Liver (tissue), 3 donors: ENCODE data around the gene GMDS.

Experiments
- ATF3 ChIP-seq: IDR thresholded peaks from 2 replicates; pipeline ENCODE4 v1.6.1; 2016; ENCODE audit warnings: antibody characterized with exemption
- EGR1 ChIP-seq, 2 donors: IDR thresholded peaks; 2 replicates each; pipeline ENCODE4 v1.6.1; 2016 to 2018; ENCODE audit warnings: antibody characterized with exemption in 2 of 2, low read depth in 2 of 2
- FOXA1 ChIP-seq: IDR thresholded peaks from 2 replicates; pipeline ENCODE4 v1.6.1; 2016; ENCODE audit warnings: antibody characterized with exemption
- GABPA ChIP-seq, 2 donors: IDR thresholded peaks in 1 of 2; conservative IDR thresholded peaks in 1 of 2; 2 replicates each; pipeline ENCODE4 v1.6.1; 2016; ENCODE audit warnings: antibody characterized with exemption in 2 of 2, mild to moderate bottlenecking in 1 of 2, moderate library complexity in 1 of 2
- HNF4A ChIP-seq, 2 donors: conservative IDR thresholded peaks; 2 replicates each; pipeline ENCODE4 v1.6.1; 2016; ENCODE audit warnings: antibody characterized with exemption in 2 of 2, mild to moderate bottlenecking in 2 of 2
- JUND ChIP-seq, 2 donors: IDR thresholded peaks; 2 replicates each; pipeline ENCODE4 v1.6.1; 2016; ENCODE audit warnings: antibody characterized with exemption in 2 of 2
- RXRA ChIP-seq, 2 donors: IDR thresholded peaks; 2 replicates each; pipeline ENCODE4 v1.6.1; 2017 to 2018; ENCODE audit warnings: antibody characterized with exemption in 2 of 2, mild to moderate bottlenecking in 1 of 2
- SP1 ChIP-seq: IDR thresholded peaks from 2 replicates; pipeline ENCODE4 v1.6.1; 2018; ENCODE audit warnings: antibody characterized with exemption, mild to moderate bottlenecking
- TAF1 ChIP-seq: conservative IDR thresholded peaks from 2 replicates; pipeline ENCODE4 v1.6.1; 2016; ENCODE audit warnings: antibody characterized with exemption, mild to moderate bottlenecking
- YY1 ChIP-seq: IDR thresholded peaks from 2 replicates; pipeline ENCODE4 v1.6.1; 2016; ENCODE audit warnings: antibody characterized with exemption, mild to moderate bottlenecking
- TF ChIP-seq, protein P1 (sequence below): fragments of 150-350 bp; IDR thresholded peaks from 2 replicates; pipeline ENCODE4 v1.5.1; 2017; ENCODE audit warnings: improper control_type of control experiment, low read depth, low read length; ENCODE audit not compliant: missing input control
- TF ChIP-seq, protein P2 (sequence below): IDR thresholded peaks from 2 replicates; pipeline ENCODE4 v1.6.1; 2016; ENCODE audit warnings: antibody characterized with exemption
- TF ChIP-seq, protein P3 (sequence below): IDR thresholded peaks from 2 replicates; pipeline ENCODE4 v1.6.1; 2016; ENCODE audit warnings: antibody characterized with exemption, mild to moderate bottlenecking
- donor health status: healthy.
- donor health status: healthy.

- TF ChIP-seq, protein P1, sequence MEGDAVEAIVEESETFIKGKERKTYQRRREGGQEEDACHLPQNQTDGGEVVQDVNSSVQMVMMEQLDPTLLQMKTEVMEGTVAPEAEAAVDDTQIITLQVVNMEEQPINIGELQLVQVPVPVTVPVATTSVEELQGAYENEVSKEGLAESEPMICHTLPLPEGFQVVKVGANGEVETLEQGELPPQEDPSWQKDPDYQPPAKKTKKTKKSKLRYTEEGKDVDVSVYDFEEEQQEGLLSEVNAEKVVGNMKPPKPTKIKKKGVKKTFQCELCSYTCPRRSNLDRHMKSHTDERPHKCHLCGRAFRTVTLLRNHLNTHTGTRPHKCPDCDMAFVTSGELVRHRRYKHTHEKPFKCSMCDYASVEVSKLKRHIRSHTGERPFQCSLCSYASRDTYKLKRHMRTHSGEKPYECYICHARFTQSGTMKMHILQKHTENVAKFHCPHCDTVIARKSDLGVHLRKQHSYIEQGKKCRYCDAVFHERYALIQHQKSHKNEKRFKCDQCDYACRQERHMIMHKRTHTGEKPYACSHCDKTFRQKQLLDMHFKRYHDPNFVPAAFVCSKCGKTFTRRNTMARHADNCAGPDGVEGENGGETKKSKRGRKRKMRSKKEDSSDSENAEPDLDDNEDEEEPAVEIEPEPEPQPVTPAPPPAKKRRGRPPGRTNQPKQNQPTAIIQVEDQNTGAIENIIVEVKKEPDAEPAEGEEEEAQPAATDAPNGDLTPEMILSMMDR: no peak
- TF ChIP-seq, protein P2, sequence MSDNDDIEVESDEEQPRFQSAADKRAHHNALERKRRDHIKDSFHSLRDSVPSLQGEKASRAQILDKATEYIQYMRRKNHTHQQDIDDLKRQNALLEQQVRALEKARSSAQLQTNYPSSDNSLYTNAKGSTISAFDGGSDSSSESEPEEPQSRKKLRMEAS: no peak
- TF ChIP-seq SP1 (no peak), FOXA1 (no peak), TAF1 (no peak), JUND (IDR thresholded peaks at IDR 0.05) (no peak), HNF4A (conservative IDR thresholded peaks at IDR 0.05) (no peak), ATF3 (no peak), EGR1 (IDR thresholded peaks at IDR 0.05; ENCODE audit: low read depth in 2 of 2) (no peak), RXRA (IDR thresholded peaks at IDR 0.05) (no peak), YY1 (no peak), GABPA (IDR thresholded peaks at IDR 0.05 in 1 of 2, conservative IDR thresholded peaks at IDR 0.05 in 1 of 2) (no peak)
- TF ChIP-seq, protein P3, sequence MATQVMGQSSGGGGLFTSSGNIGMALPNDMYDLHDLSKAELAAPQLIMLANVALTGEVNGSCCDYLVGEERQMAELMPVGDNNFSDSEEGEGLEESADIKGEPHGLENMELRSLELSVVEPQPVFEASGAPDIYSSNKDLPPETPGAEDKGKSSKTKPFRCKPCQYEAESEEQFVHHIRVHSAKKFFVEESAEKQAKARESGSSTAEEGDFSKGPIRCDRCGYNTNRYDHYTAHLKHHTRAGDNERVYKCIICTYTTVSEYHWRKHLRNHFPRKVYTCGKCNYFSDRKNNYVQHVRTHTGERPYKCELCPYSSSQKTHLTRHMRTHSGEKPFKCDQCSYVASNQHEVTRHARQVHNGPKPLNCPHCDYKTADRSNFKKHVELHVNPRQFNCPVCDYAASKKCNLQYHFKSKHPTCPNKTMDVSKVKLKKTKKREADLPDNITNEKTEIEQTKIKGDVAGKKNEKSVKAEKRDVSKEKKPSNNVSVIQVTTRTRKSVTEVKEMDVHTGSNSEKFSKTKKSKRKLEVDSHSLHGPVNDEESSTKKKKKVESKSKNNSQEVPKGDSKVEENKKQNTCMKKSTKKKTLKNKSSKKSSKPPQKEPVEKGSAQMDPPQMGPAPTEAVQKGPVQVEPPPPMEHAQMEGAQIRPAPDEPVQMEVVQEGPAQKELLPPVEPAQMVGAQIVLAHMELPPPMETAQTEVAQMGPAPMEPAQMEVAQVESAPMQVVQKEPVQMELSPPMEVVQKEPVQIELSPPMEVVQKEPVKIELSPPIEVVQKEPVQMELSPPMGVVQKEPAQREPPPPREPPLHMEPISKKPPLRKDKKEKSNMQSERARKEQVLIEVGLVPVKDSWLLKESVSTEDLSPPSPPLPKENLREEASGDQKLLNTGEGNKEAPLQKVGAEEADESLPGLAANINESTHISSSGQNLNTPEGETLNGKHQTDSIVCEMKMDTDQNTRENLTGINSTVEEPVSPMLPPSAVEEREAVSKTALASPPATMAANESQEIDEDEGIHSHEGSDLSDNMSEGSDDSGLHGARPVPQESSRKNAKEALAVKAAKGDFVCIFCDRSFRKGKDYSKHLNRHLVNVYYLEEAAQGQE: no peak
These were observed 591.4 kb downstream of the GMDS start for GRCh38 chr6:1654054-1654453.
